AG09319 (cell line): ENCODE measurements around the gene POFUT2.

ENCODE experiments used
- DNase-seq: peaks from one replicate; pipeline ENCODE4 v3.0.0-alpha.2; 2010; ENCODE audit warnings: low read depth; ENCODE audit errors: extremely low read depth
- CTCF ChIP-seq: IDR thresholded peaks from 2 replicates; pipeline ENCODE4 v1.5.1; 2011; ENCODE audit warnings: low read depth, mild to moderate bottlenecking, inconsistent platforms, low read length, moderate library complexity

POFUT2 gene

DNA sequence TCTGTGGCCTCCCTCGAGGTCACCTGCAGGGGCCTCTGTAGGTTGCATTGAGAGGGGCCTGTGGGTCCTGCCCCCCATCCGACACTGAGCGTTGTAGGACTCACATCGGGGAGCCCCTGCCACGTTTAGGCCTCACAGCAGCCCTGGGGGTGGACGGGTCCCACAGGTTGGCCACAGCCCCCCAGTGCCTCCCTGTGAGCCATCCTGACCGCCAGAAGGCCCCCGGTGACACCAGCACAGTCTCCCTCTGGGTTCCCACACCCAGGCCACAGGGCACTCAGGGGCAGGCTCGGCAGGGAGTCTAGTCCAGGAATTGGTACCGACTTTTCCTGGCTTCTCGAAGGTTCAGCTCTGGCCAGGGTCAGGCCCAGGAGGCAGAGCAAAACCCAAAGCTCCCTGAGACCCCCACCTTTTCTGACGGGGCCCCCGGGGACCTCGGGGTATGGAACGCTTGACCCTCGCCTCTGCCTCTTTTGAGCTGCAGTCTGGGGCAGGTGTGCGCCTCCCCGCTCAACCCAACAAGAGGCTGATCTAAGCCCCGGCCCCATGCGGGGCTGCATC, 13.9 kb upstream of the POFUT2 start:
- TF ChIP-seq CTCF = no peak
- DNase-seq = no peak

GRCh38 chr21:45300786-45301520, 13.3 kb upstream of the POFUT2 start:
- no peak for TF ChIP-seq CTCF
- DNase-seq = no peak

DNA sequence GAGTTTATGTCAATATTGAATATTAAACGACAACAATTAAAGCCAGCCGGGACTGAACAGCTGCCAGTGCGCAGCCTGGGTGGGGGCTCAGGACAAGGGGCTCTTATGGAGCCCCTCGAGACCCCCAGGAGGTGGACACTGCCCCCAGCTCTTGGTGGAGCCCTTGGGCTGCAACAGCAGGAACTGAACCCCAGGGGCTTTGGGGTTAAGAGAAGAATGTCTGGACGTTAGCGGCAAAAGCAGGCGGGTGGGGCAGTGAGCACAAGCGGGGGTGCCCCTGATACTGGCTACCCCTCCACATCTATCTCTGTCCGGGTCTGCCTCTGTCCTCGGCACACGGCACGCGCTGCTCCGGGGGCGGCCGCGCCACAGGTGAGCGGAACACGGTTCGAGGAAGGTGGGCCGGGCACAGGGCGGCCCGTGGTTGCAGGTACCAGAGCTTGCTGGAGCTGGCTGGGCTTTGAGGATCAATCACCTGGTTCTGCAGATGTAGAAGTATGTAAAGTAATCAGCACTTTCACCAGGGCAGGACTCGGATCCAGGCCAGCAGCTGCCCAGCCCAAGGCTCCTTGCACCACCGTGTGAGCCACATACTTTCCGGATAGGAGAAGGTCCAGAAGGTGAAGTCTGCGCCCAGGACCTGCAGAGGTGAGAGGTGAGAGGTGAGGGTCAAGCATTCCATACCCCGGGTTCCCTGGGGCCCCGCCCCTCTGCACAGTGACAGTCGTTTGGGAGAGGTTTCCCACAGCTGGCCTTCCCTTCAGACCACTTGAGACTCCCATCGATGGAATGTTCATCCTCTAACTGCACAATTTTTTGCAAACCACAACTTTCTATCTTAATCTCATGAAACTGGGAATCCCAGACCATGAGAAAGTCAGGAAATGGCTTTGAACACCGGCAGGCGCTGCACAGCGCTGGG, 12.4 kb upstream of the POFUT2 start:
- TF ChIP-seq CTCF = no peak
- no peak for DNase-seq

GRCh38 chr21:45299026-45299863, 11.6 kb upstream of the POFUT2 start:
- TF ChIP-seq CTCF = no peak
- DNase-seq = no peak

DNA sequence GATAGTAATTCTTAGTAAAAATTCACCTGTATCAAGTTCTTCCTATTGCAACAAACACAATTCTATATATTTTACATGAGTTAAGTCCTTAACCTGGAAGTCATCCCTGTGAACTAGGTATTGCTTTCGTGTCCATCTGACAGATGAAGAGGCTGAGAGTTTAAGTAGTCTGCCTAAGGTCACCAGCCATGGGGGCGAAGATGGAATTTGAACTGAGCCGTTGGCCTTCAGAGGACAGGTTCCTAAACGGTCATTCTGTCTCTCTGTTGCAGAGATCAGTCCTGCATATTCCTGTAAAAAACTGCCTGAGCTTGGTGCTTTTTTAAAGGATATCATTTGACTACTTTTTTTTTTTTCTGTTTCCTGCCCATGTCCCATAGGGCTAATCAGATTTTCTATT, 10.2 kb upstream of the POFUT2 start:
- no peak for TF ChIP-seq CTCF
- no peak for DNase-seq

- DNase-seq = no peak
- no peak for TF ChIP-seq CTCF
Observed at GRCh38 chr21:45297329-45297728, 9.6 kb upstream of the POFUT2 start.
